ENCODE data around the gene RNF17. TPM values are rescaled to one million over a fixed set of nuclear protein-coding genes. Genes with fewer than 3 reads are reported as not detected.
A peak's percentile ranks its signal among the peaks of the same experiment; 100 is the strongest.

Gene RNF17
- total RNA-seq, 1 experiment from 2014 or later: not detected

GRCh38 chr13:24911133-24911908, 147.4 kb downstream of the RNF17 start:
- in situ Hi-C loops (cut with HindIII; ENCODE audit: low pct_unique_long_range_greater_than_20kb, low sequenced_read_pairs): no loop called here
- DNase-seq (ENCODE audit: low read depth, low spot score): peak; percentile 15

GRCh38 chr13:24916464-24916863, 152.5 kb downstream of the RNF17 start:
- in situ Hi-C loops (cut with HindIII; ENCODE audit: low pct_unique_long_range_greater_than_20kb, low sequenced_read_pairs): no loop called here

GRCh38 chr13:24921003-24921402, 157.0 kb downstream of the RNF17 start:
- DNase-seq (ENCODE audit: low read depth, low spot score): no peak
- in situ Hi-C loops (cut with HindIII; ENCODE audit: low pct_unique_long_range_greater_than_20kb, low sequenced_read_pairs): no loop called here

More at GRCh38 chr13:24916464-24916863, 152.5 kb downstream of the RNF17 start:
- DNase-seq (ENCODE audit: low read depth, low spot score): no peak

- in situ Hi-C loops (cut with HindIII; ENCODE audit: low pct_unique_long_range_greater_than_20kb, low sequenced_read_pairs): no loop called here
- no peak for DNase-seq (ENCODE audit: low read depth, low spot score)
Observed at GRCh38 chr13:24921881-24922280, 157.9 kb downstream of the RNF17 start.

- peak; percentile 14 for DNase-seq (ENCODE audit: low read depth, low spot score)
- in situ Hi-C loops (cut with HindIII; ENCODE audit: low pct_unique_long_range_greater_than_20kb, low sequenced_read_pairs): no loop called here
Observed at GRCh38 chr13:24922387-24922744, 158.4 kb downstream of the RNF17 start.

- DNase-seq (ENCODE audit: low read depth, low spot score): peak; percentile 98
- in situ Hi-C loops (cut with HindIII; ENCODE audit: low pct_unique_long_range_greater_than_20kb, low sequenced_read_pairs): no loop called here
Observed at GRCh38 chr13:24922745-24923591, 159.0 kb downstream of the RNF17 start.

- in situ Hi-C loops (cut with HindIII; ENCODE audit: low pct_unique_long_range_greater_than_20kb, low sequenced_read_pairs): no loop called here
Observed at GRCh38 chr13:24925318-24926231, 161.6 kb downstream of the RNF17 start.

GRCh38 chr13:24927810-24928404, 163.9 kb downstream of the RNF17 start:
- in situ Hi-C loops (cut with HindIII; ENCODE audit: low pct_unique_long_range_greater_than_20kb, low sequenced_read_pairs): no loop called here
- no peak for DNase-seq (ENCODE audit: low read depth, low spot score)

More at GRCh38 chr13:24925318-24926231, 161.6 kb downstream of the RNF17 start:
- DNase-seq (ENCODE audit: low read depth, low spot score): no peak

GRCh38 chr13:24929196-24929595, 165.2 kb downstream of the RNF17 start:
- in situ Hi-C loops (cut with HindIII; ENCODE audit: low pct_unique_long_range_greater_than_20kb, low sequenced_read_pairs): no loop called here
- no peak for DNase-seq (ENCODE audit: low read depth, low spot score)

Other genes starting within 250 kb of the RNF17 start
- 0.48 and 0.72 TPM in 2 replicates for gene ATP12A, start 83.8 kb upstream of the RNF17 start, total RNA-seq (2014; rRNA removed; shearing (Covaris generic))